HL-60 (cell line): ENCODE results near the gene CETN2.
"Not testable (repeated sequence)": the region's sequence is repeated elsewhere in the genome, so short reads cannot be mapped to it uniquely, and the experiment has no call there.

Experiments
- CTCF ChIP-seq: IDR thresholded peaks from one replicate; pipeline ENCODE4 v1.5.1; 2011; ENCODE audit warnings: low read length, control low read depth, inconsistent platforms; ENCODE audit not compliant: insufficient read depth
- POLR2AphosphoS5 ChIP-seq: IDR thresholded peaks from 2 replicates; pipeline ENCODE4 v1.6.1; 2012; ENCODE audit warnings: low read depth
- REST ChIP-seq: IDR thresholded peaks from 2 replicates; pipeline ENCODE4 v1.6.1; 2012; ENCODE audit warnings: low read depth; ENCODE audit not compliant: insufficient replicate concordance
- SPI1 ChIP-seq: IDR thresholded peaks from 2 replicates; pipeline ENCODE4 v1.6.1; 2012; ENCODE audit warnings: low read depth, mild to moderate bottlenecking, borderline replicate concordance

- TF ChIP-seq REST, CTCF, POLR2AphosphoS5, SPI1: not testable (repeated sequence)
Measured at GRCh38 chrX:152787062-152787461, 43.5 kb downstream of the CETN2 start.
